SK-N-SH treated with all-trans-retinoic acid at 6 μM for 48 hours (cell line): ENCODE data around the gene CDC14B.
"Not testable (repeated sequence)": the region's sequence is repeated elsewhere in the genome, so short reads cannot be mapped to it uniquely, and the experiment has no call there.

ENCODE experiments used
- ATAC-seq: fragments of 200-7000 bp; cut with Tn5 transposase; 3 replicates; pipeline ENCODE4 v1.9.1; 2020; ENCODE audit warnings: mild to moderate bottlenecking, moderate library complexity
- ARNTL ChIP-seq: fragments of 450-650 bp; formaldehyde crosslinking; IDR thresholded peaks from 2 replicates; pipeline ENCODE4 v1.5.0; 2020; ENCODE audit warnings: low read depth, mild to moderate bottlenecking, moderate library complexity, borderline replicate concordance
- BACH2 ChIP-seq: fragments of 250-450 bp; sonication (Bioruptor Pico); IDR thresholded peaks from 2 replicates; pipeline ENCODE4 v1.9.0; 2021; ENCODE audit warnings: mild to moderate bottlenecking, borderline replicate concordance
- CREB5 ChIP-seq: fragments of 250-450 bp; sonication (Bioruptor Pico); IDR thresholded peaks from 2 replicates; pipeline ENCODE4 v1.5.1; 2020; ENCODE audit warnings: low read depth, mild to moderate bottlenecking, moderate library complexity
- CSDC2 ChIP-seq: fragments of 250-450 bp; sonication (Bioruptor Pico); IDR thresholded peaks from 2 replicates; pipeline ENCODE4 v1.5.0; 2020; ENCODE audit warnings: mild to moderate bottlenecking, moderate library complexity
- GLIS3 ChIP-seq: fragments of 250-450 bp; sonication (Bioruptor Pico); IDR thresholded peaks from 2 replicates; pipeline ENCODE4 v1.5.0; 2020; ENCODE audit warnings: mild to moderate bottlenecking, moderate library complexity
- ISL1 ChIP-seq: fragments of 250-450 bp; sonication (Bioruptor Pico); IDR thresholded peaks from 2 replicates; pipeline ENCODE4 v2.1.2; 2022; ENCODE audit warnings: mild to moderate bottlenecking, moderate library complexity
- OSR1 ChIP-seq: fragments of 250-450 bp; sonication (Bioruptor Pico); IDR thresholded peaks from 2 replicates; pipeline ENCODE4 v1.8.0; 2022; ENCODE audit warnings: moderate library complexity, mild to moderate bottlenecking, inconsistent platforms
- PATZ1 ChIP-seq: fragments of 250-450 bp; sonication (Bioruptor Pico); IDR thresholded peaks from 2 replicates; pipeline ENCODE4 v1.8.0; 2020; ENCODE audit warnings: mild to moderate bottlenecking, moderate library complexity, borderline replicate concordance
- PPARA ChIP-seq: fragments of 250-450 bp; sonication (Bioruptor Pico); IDR thresholded peaks from 2 replicates; pipeline ENCODE4 v1.5.0; 2020; ENCODE audit warnings: mild to moderate bottlenecking, borderline replicate concordance
- SNAI2 ChIP-seq: fragments of 250-450 bp; sonication (Bioruptor Pico); IDR thresholded peaks from 2 replicates; pipeline ENCODE4 v1.5.0; 2020; ENCODE audit warnings: mild to moderate bottlenecking, moderate library complexity
- TCF4 ChIP-seq: fragments of 250-450 bp; sonication (Bioruptor Pico); IDR thresholded peaks from 2 replicates; pipeline ENCODE4 v1.8.0; 2021; ENCODE audit warnings: mild to moderate bottlenecking, moderate library complexity, borderline replicate concordance
- TOX ChIP-seq: fragments of 250-450 bp; sonication (Bioruptor Pico); IDR thresholded peaks from 2 replicates; pipeline ENCODE4 v1.8.0; 2021; ENCODE audit warnings: mild to moderate bottlenecking, moderate library complexity, borderline replicate concordance
- TSHZ2 ChIP-seq: fragments of 250-450 bp; sonication (Bioruptor Pico); IDR thresholded peaks from 2 replicates; pipeline ENCODE4 v1.5.0; 2020; ENCODE audit warnings: mild to moderate bottlenecking, moderate library complexity
- ZC3H10 ChIP-seq: fragments of 250-450 bp; sonication (Bioruptor Pico); IDR thresholded peaks from 2 replicates; pipeline ENCODE4 v1.5.1; 2021; ENCODE audit warnings: mild to moderate bottlenecking, moderate library complexity
- ZFP3 ChIP-seq: fragments of 250-450 bp; sonication (Bioruptor Pico); IDR thresholded peaks from 2 replicates; pipeline ENCODE4 v1.5.0; 2020; ENCODE audit warnings: mild to moderate bottlenecking, moderate library complexity
- ZFP30 ChIP-seq: fragments of 450-650 bp; formaldehyde crosslinking; IDR thresholded peaks from 2 replicates; pipeline ENCODE4 v1.5.0; 2022; ENCODE audit warnings: mild to moderate bottlenecking, moderate library complexity
- ZNF565 ChIP-seq: fragments of 450-650 bp; formaldehyde crosslinking; conservative IDR thresholded peaks from 2 replicates; pipeline ENCODE4 v1.5.0; 2020; ENCODE audit warnings: low read depth, mild to moderate bottlenecking, moderate library complexity
- ZNF70 ChIP-seq: fragments of 450-650 bp; formaldehyde crosslinking; IDR thresholded peaks from 2 replicates; pipeline ENCODE4 v1.5.0; 2020; ENCODE audit warnings: mild to moderate bottlenecking, moderate library complexity
- TF ChIP-seq, protein P1 (sequence below): fragments of 250-450 bp; sonication (Bioruptor Pico); IDR thresholded peaks from 2 replicates; pipeline ENCODE4 v1.5.1; 2021; ENCODE audit warnings: mild to moderate bottlenecking, moderate library complexity

CDC14B gene

GRCh38 chr9:96641514-96641913 lies 21.9 kb upstream of the CDC14B start:
- ATAC-seq, result peak; percentile 15; the same call in 1 of the 3 replicates
- TF ChIP-seq ZFP30 (CRISPR knock-in tag) (no peak), ZNF70 (CRISPR knock-in tag) (peak; percentile 37; the same call in 1 of the 2 replicates)
- TF ChIP-seq, all 23 proteins: peak for 1

DNA sequence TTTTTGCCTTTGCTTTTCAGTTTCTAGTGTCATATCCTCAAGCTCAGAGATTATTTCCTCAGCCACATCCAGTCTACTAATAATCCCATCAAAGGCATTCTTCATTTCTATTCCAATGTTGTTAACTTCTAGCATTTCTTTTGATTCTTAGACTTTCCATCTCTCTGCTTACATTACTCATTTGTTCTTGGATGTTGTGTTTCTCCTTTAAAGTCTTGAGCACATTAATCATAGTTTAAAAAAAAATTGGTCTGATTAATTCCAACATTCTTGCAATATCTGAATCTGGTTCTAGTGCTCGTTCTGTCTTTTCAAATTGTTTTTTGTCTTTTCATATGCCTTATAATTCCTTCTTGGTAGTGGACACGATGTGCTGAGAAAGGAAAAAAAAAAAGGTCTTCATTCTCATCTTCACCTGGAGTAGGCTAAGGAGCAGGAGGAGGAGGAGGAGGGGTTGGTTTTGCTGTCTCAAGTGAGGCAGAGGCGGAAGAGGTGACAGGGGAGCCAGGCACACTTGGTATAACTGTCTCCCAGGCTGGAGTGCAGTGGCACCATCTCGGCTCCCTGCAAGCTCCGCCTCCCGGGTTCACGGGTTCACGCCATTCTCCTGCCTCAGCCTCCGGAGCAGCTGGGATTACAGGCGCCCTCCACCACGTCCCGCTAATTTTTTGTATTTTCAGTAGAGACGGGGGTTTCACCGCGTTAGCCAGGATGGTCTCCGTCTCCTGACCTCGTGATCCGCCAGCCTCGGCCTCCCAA lies 19.1 kb upstream of the CDC14B start:
- TF ChIP-seq TCF4 (CRISPR knock-in tag) (no peak), SNAI2 (no peak), ZNF565 (CRISPR knock-in tag) (no peak), CSDC2 (no peak), ARNTL (CRISPR knock-in tag) (no peak), OSR1 (CRISPR knock-in tag) (no peak), TSHZ2 (no peak), ZC3H10 (no peak), ZNF70 (CRISPR knock-in tag) (no peak)
- TF ChIP-seq, protein P1, sequence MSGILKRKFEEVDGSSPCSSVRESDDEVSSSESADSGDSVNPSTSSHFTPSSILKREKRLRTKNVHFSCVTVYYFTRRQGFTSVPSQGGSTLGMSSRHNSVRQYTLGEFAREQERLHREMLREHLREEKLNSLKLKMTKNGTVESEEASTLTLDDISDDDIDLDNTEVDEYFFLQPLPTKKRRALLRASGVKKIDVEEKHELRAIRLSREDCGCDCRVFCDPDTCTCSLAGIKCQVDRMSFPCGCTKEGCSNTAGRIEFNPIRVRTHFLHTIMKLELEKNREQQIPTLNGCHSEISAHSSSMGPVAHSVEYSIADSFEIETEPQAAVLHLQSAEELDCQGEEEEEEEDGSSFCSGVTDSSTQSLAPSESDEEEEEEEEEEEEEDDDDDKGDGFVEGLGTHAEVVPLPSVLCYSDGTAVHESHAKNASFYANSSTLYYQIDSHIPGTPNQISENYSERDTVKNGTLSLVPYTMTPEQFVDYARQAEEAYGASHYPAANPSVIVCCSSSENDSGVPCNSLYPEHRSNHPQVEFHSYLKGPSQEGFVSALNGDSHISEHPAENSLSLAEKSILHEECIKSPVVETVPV (CRISPR knock-in tag), result no peak
- TF ChIP-seq, all 23 proteins: peak for 0
- ATAC-seq, result no peak; the same call in 2 of the 3 replicates

GRCh38 chr9:96636368-96636767 lies 16.7 kb upstream of the CDC14B start:
- ATAC-seq, result no peak
- no peak for TF ChIP-seq TOX (CRISPR knock-in tag)
- TF ChIP-seq, all 23 proteins: peak for 0

DNA sequence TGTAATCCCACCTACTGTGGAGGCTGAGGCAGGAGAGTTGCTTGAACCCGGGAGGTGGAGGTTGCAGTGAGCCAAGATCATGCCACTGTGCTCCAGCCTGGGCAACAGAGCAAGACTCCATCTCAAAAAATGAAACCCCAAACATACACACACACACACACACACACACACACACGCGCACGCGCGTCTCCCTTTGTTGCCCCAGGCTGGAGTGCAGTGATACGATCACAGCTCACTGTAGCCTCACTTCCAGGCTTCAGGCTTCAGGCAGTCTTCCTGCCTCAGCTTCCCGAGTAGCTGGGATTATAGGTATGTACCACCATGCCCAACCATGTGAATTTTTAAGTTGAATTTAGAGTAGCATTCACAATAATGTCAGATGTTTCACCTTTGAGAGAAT lies 13.9 kb upstream of the CDC14B start:
- ATAC-seq, result not testable (repeated sequence)

DNA sequence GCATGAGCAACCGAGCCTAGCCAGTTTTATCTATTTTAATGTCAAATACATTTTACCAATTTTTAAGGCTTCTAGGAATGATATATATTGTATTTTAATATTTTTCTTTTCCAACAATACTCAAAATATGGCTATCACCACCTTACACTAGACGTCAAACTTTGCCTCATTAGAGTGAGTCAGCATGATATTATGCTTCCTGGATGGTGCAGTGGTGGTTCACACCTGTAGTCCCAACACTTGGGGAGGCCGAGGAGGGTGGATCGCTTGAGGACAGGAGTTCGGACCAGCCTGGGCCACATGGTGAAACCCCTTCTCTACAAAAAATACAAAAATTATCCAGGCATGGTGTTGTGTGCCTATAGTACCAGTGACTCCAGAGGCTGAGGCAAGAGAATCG lies 7.3 kb upstream of the CDC14B start:
- no peak; the same call in 2 of the 3 replicates for ATAC-seq
- no peak for TF ChIP-seq BACH2
- TF ChIP-seq, protein P1 (CRISPR knock-in tag), result no peak
- TF ChIP-seq CSDC2, result no peak
- TF ChIP-seq TCF4 (CRISPR knock-in tag), result no peak
- no peak for TF ChIP-seq ZFP30 (CRISPR knock-in tag)
- TF ChIP-seq PATZ1, result no peak
- TF ChIP-seq ZFP3, result no peak
- TF ChIP-seq ZC3H10, result no peak
- TF ChIP-seq TOX (CRISPR knock-in tag), result no peak
- TF ChIP-seq PPARA (CRISPR knock-in tag), result no peak
- TF ChIP-seq GLIS3 (CRISPR knock-in tag), result no peak
- TF ChIP-seq ARNTL (CRISPR knock-in tag), result no peak
- no peak for TF ChIP-seq TSHZ2
- no peak for TF ChIP-seq ISL1
- no peak for TF ChIP-seq OSR1 (CRISPR knock-in tag)
- TF ChIP-seq CREB5 (CRISPR knock-in tag), result no peak
